Astrocyte (in vitro differentiated cells and primary cell): ENCODE results near the gene TNNC2. TPM values are rescaled to one million over a fixed set of nuclear protein-coding genes. Genes with fewer than 3 reads are reported as not detected.
"Not testable (repeated sequence)": the region's sequence is repeated elsewhere in the genome, so short reads cannot be mapped to it uniquely, and the experiment has no call there.

Experiments used
- DNase-seq: peaks from one replicate; pipeline ENCODE4 v3.0.0-alpha.2; 2010; ENCODE audit warnings: low read depth
- FAIRE-seq: peaks from 2 replicates; lab custom pipeline; 2011; peaks lifted over from hg19 to GRCh38; lab: Jason Lieb, UNC
- H2AFZ ChIP-seq: 2 replicates; pipeline ENCODE4 v1.6.0; 2012; ENCODE audit warnings: low read depth, low read length, inconsistent platforms
- H3K27ac ChIP-seq: 2 replicates; pipeline ENCODE4 v1.5.1; 2011; ENCODE audit warnings: low read depth, low read length, inconsistent platforms
- H3K27me3 ChIP-seq: 2 replicates; pipeline ENCODE4 v1.6.0; 2011; ENCODE audit warnings: low read length, inconsistent platforms; ENCODE audit not compliant: insufficient read depth
- H3K36me3 ChIP-seq: 2 replicates; pipeline ENCODE4 v1.5.1; 2011; ENCODE audit warnings: low read length, inconsistent platforms; ENCODE audit not compliant: insufficient read depth
- H3K4me1 ChIP-seq: 2 replicates; pipeline ENCODE4 v1.5.1; 2011; ENCODE audit warnings: low read length, inconsistent platforms; ENCODE audit not compliant: insufficient read depth
- H3K4me2 ChIP-seq: 2 replicates; pipeline ENCODE4 v1.6.0; 2012; ENCODE audit warnings: low read length, inconsistent platforms
- H3K4me3 ChIP-seq: 2 replicates; pipeline ENCODE4 v1.5.1; 2011; ENCODE audit warnings: low read depth, mild to moderate bottlenecking, low read length, inconsistent platforms; ENCODE audit not compliant: insufficient read depth
- H3K79me2 ChIP-seq: 2 replicates; pipeline ENCODE4 v1.6.0; 2012; ENCODE audit warnings: mild to moderate bottlenecking, low read length, inconsistent platforms; ENCODE audit not compliant: insufficient read depth
- H3K9ac ChIP-seq: 2 replicates; pipeline ENCODE4 v1.6.0; 2012; ENCODE audit warnings: mild to moderate bottlenecking, low read length, inconsistent platforms
- H3K9me3 ChIP-seq: 2 replicates; pipeline ENCODE4 v1.5.1; 2012; ENCODE audit warnings: low read depth, mild to moderate bottlenecking, low read length, inconsistent platforms; ENCODE audit not compliant: insufficient read depth
- H4K20me1 ChIP-seq: 2 replicates; pipeline ENCODE4 v1.6.0; 2012; ENCODE audit warnings: low read length, inconsistent platforms; ENCODE audit not compliant: insufficient read depth
- H3K27ac Mint-ChIP-seq: one replicate; pipeline ENCODE4 v1.8.0; 2021; ENCODE audit warnings: mild to moderate bottlenecking, mixed read lengths; ENCODE audit not compliant: unreplicated experiment
- H3K27me3 Mint-ChIP-seq: one replicate; pipeline ENCODE4 v1.8.0; 2021; ENCODE audit warnings: low read depth, mixed read lengths; ENCODE audit not compliant: unreplicated experiment
- H3K36me3 Mint-ChIP-seq: one replicate; pipeline ENCODE4 v1.8.0; 2021; ENCODE audit warnings: low read depth, mixed read lengths; ENCODE audit not compliant: unreplicated experiment
- H3K4me1 Mint-ChIP-seq: one replicate; pipeline ENCODE4 v1.8.0; 2021; ENCODE audit warnings: low read depth, mixed read lengths; ENCODE audit not compliant: unreplicated experiment
- H3K4me3 Mint-ChIP-seq: one replicate; pipeline ENCODE4 v1.8.0; 2021; ENCODE audit warnings: mild to moderate bottlenecking, moderate library complexity, mixed read lengths; ENCODE audit not compliant: unreplicated experiment
- H3K9me3 Mint-ChIP-seq: one replicate; pipeline ENCODE4 v1.8.0; 2021; ENCODE audit warnings: mild to moderate bottlenecking, mixed read lengths; ENCODE audit not compliant: unreplicated experiment
- EZH2 ChIP-seq: IDR thresholded peaks from 2 replicates; pipeline ENCODE4 v1.6.1; 2012; ENCODE audit warnings: mild to moderate bottlenecking, low read length, inconsistent platforms; ENCODE audit not compliant: insufficient read depth
- total RNA-seq: library from RNA; stranded (reverse); gene quantifications from 2 replicates; pipeline ENCODE4 v1.2.1, GENCODE V29; 2021
- TF ChIP-seq, protein P1 (sequence below): IDR thresholded peaks from 2 replicates; pipeline ENCODE4 v1.5.1; 2011; ENCODE audit warnings: low read depth, mild to moderate bottlenecking, inconsistent platforms, low read length, moderate library complexity; ENCODE audit not compliant: insufficient read depth

Gene TNNC2
- total RNA-seq, 1 donor from 2014 or later, result not detected

DNA sequence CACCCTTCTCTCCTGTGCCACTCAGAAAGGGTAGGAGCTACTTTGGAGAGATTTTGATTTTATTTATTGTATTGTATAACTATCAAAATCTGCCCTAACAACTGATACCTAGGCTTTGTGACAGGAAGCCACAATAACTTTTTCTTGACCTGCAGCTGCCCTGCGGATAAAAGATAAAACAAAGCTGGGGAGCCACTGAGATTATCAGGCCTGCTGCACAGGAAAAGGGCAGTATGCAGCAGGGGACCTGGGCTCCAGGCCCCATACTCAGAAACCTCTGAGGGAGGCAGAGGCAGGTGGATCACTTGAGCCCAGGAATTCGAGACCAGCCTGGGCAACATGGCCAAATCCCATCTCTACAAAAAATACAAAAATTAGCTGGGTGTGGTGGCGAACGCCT lies 5.5 kb upstream of the TNNC2 start:
- Histone ChIP-seq H3K4me2 (peak overlapping the region; percentile 91), H3K4me1 (peaks cover 24% of the 10 kb centered on the region), H2AFZ (no peak overlapping the region), H3K27ac (no peak overlapping the region), H3K36me3 (peaks cover 3% of the 10 kb centered on the region), H4K20me1 (peaks cover 12% of the 10 kb centered on the region), H3K9me3 (no peaks in the 10 kb centered on the region), H3K9ac (peak overlapping the region; percentile 75), H3K79me2 (peaks cover 13% of the 10 kb centered on the region), H3K27me3 (no peaks in the 10 kb centered on the region), H3K4me3 (no peak overlapping the region)
- Mint-ChIP-seq H3K9me3 (peaks cover 2% of the 10 kb centered on the region), H3K36me3 (peaks cover 8% of the 10 kb centered on the region), H3K27ac (no peak overlapping the region), H3K4me3 (no peak overlapping the region), H3K27me3 (no peaks in the 10 kb centered on the region), H3K4me1 (peaks cover 24% of the 10 kb centered on the region)
- TF ChIP-seq EZH2, result no peak
- TF ChIP-seq, protein P1, sequence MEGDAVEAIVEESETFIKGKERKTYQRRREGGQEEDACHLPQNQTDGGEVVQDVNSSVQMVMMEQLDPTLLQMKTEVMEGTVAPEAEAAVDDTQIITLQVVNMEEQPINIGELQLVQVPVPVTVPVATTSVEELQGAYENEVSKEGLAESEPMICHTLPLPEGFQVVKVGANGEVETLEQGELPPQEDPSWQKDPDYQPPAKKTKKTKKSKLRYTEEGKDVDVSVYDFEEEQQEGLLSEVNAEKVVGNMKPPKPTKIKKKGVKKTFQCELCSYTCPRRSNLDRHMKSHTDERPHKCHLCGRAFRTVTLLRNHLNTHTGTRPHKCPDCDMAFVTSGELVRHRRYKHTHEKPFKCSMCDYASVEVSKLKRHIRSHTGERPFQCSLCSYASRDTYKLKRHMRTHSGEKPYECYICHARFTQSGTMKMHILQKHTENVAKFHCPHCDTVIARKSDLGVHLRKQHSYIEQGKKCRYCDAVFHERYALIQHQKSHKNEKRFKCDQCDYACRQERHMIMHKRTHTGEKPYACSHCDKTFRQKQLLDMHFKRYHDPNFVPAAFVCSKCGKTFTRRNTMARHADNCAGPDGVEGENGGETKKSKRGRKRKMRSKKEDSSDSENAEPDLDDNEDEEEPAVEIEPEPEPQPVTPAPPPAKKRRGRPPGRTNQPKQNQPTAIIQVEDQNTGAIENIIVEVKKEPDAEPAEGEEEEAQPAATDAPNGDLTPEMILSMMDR, result no peak
- FAIRE-seq, result no peak
- DNase-seq, result no peak

DNA sequence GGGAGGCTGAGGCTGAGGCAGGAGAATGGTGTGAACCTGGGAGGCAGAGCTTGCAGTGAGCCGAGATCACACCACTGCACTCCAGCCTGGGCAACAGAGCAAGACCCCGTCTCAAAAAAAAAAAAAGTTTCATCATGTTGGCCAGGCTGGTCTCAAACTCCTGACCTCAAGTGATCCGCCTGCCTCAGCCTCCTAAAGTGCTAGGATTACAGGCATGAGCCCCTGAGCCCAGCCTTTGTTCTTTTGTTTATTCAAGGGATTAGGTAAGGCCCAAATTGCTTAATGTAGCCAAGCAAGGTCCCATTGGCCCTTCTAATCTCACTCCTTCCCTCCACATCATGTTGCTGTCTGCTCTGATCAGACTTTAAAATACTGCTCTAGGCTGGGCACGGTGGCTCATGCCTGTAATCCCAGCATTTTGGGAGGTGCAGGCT lies 2.6 kb upstream of the TNNC2 start:
- FAIRE-seq, H3K27ac ChIP-seq, H3K27ac Mint-ChIP-seq, H3K4me2 ChIP-seq, H4K20me1 ChIP-seq, H3K4me3 Mint-ChIP-seq, DNase-seq, H3K4me3 ChIP-seq, H3K9me3 ChIP-seq, H3K9me3 Mint-ChIP-seq, H3K27me3 ChIP-seq, H3K27me3 Mint-ChIP-seq, H3K36me3 Mint-ChIP-seq, H2AFZ ChIP-seq, H3K9ac ChIP-seq, H3K36me3 ChIP-seq, H3K79me2 ChIP-seq: not testable (repeated sequence)
- H3K4me1 ChIP-seq, result peaks cover 20% of the 10 kb centered on the region
- H3K4me1 Mint-ChIP-seq, result peaks cover 19% of the 10 kb centered on the region

DNA sequence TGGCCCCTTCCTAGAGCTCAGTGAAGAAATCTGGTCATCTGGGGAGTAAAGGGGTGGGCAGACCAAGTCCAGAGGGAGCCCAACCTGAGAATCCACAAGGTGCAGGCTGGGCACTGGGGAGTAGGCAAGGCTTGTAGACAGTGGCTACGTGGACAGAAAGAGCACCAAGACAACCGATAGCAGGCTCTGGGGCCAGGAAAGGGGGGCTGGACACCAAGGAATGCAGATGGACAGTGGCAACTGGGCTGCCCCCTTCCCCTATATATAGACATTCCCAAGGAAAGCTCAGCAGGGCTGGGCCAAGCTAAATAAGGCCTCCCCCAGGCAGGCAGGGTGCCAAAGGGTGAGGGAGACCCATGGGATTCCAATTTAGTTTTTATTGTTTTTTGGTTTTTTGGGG lies 1.5 kb upstream of the TNNC2 start:
- H3K36me3 ChIP-seq, result no peaks in the 10 kb centered on the region
- no peak overlapping the region for H3K4me3 ChIP-seq
- Mint-ChIP-seq H3K27me3 (peaks cover under 1% of the 10 kb centered on the region), H3K4me1 (peaks cover 19% of the 10 kb centered on the region), H3K36me3 (no peaks in the 10 kb centered on the region), H3K27ac (no peak overlapping the region), H3K9me3 (no peaks in the 10 kb centered on the region), H3K4me3 (no peak overlapping the region)
- FAIRE-seq (no peak), DNase-seq (no peak)
- H3K9me3 ChIP-seq, result no peaks in the 10 kb centered on the region
- H3K27ac ChIP-seq, result no peak overlapping the region
- H3K79me2 ChIP-seq, result no peaks in the 10 kb centered on the region
- TF ChIP-seq, protein P1, result no peak
- TF ChIP-seq EZH2, result no peak
- H4K20me1 ChIP-seq, result no peaks in the 10 kb centered on the region
- peaks cover 14% of the 10 kb centered on the region for H3K4me1 ChIP-seq
- no peak overlapping the region for H3K4me2 ChIP-seq
- H3K27me3 ChIP-seq, result no peaks in the 10 kb centered on the region
- H3K9ac ChIP-seq, result no peak overlapping the region
- H2AFZ ChIP-seq, result no peak overlapping the region
